K562 (cell line): ENCODE data around the gene RBM25. TPM values are rescaled to one million over a fixed set of nuclear protein-coding genes. Genes with fewer than 3 reads are reported as not detected.

Experiments used
- ATAC-seq: fragments of 200-7000 bp; cut with Tn5 transposase; 3 replicates; pipeline ENCODE4 v1.9.1; 2020; ENCODE audit warnings: moderate library complexity
- BruUV-seq: library from RNA; stranded (reverse); fragments of 400-500 nt; replicated peaks from 2 replicates; lab custom pipeline; 2021; lab: Mats Ljungman, UMichigan
- CTCF ChIA-PET: fragments of 300-600 bp; formaldehyde crosslinking; extraction: SDS; loops from one replicate; lab custom pipeline; 2021; ENCODE audit warnings: low intra/inter-chr PET ratio; lab: Yijun Ruan, JAX
- POLR2A ChIA-PET: fragments of 300-600, 350-650 bp; sonication (Branson Sonifier 250); formaldehyde crosslinking; extraction: SDS; loops from one replicate; lab custom pipeline; 2021; ENCODE audit warnings: antibody characterized with exemption, inconsistent platforms; lab: Yijun Ruan, JAX
- DNase-seq, 4 experiments: peaks; one replicate each; pipeline versions ENCODE4 v3.0.0 to v3.0.0-alpha.2; 2011 to 2018; ENCODE audit warnings: low spot score in 3 of 4, mixed read lengths in 3 of 4; ENCODE audit errors: extremely low read depth in 1 of 4
- FAIRE-seq: peaks from 2 replicates; lab custom pipeline; 2011; peaks lifted over from hg19 to GRCh38; lab: Jason Lieb, UNC
- H2AFZ ChIP-seq: 2 replicates; pipeline ENCODE4 v1.6.0; 2011; ENCODE audit warnings: low read depth, low read length, control low read depth, inconsistent platforms
- H3K27ac ChIP-seq: fragments of 200-600 bp; 3 replicates; pipeline ENCODE4 v1.8.0; 2011; ENCODE audit warnings: low read depth, mild to moderate bottlenecking, control low read depth, inconsistent platforms, low read length, moderate library complexity, mixed read lengths; ENCODE audit errors: extremely low read depth
- H3K27me3 ChIP-seq, 2 experiments: fragments of 300-600 bp in 1 of 2; 2 replicates in 1 of 2; 3 replicates in 1 of 2; pipeline versions ENCODE4 v1.6.0 to v1.8.0; 2011; ENCODE audit warnings: inconsistent platforms in 2 of 2, low read length in 2 of 2, mild to moderate bottlenecking in 1 of 2, mixed read lengths in 1 of 2, moderate library complexity in 1 of 2; ENCODE audit not compliant: control insufficient read depth in 2 of 2, insufficient read depth in 2 of 2
- H3K36me3 ChIP-seq: fragments of 300-600 bp; 3 replicates; pipeline ENCODE4 v1.8.0; 2011; ENCODE audit warnings: mild to moderate bottlenecking, low read length, inconsistent platforms; ENCODE audit not compliant: control insufficient read depth, insufficient read depth
- H3K4me1 ChIP-seq, 2 experiments: fragments of 200-600 bp in 1 of 2; replicated peaks in 1 of 2; 2 replicates in 1 of 2; 3 replicates in 1 of 2; pipeline versions ENCODE4 v1.5.1 to v1.8.0; 2011; ENCODE audit warnings: inconsistent platforms in 2 of 2, low read length in 2 of 2, mild to moderate bottlenecking in 1 of 2, mixed read lengths in 1 of 2, moderate library complexity in 1 of 2; ENCODE audit not compliant: control insufficient read depth in 2 of 2, insufficient read depth in 2 of 2
- H3K4me2 ChIP-seq: 2 replicates; pipeline ENCODE4 v1.6.1; 2011; ENCODE audit warnings: low read length, control low read depth, inconsistent platforms, mixed read lengths; ENCODE audit not compliant: insufficient read depth
- H3K4me3 ChIP-seq: fragments of 200-600 bp; sonication (generic), shearing (Covaris generic); 2 replicates; pipeline ENCODE4 v1.5.1; 2016; ENCODE audit warnings: control low read depth, inconsistent platforms
- H3K79me2 ChIP-seq: fragments of 200-600 bp; 3 replicates; pipeline ENCODE4 v1.8.0; 2011; ENCODE audit warnings: low read length, inconsistent platforms; ENCODE audit not compliant: control insufficient read depth, insufficient read depth
- H3K9ac ChIP-seq, 2 experiments: 2 replicates each; pipeline versions ENCODE4 v1.6.0 to v1.6.1; 2011; ENCODE audit warnings: low read depth in 2 of 2, low read length in 2 of 2, control low read depth in 1 of 2, inconsistent platforms in 1 of 2, mild to moderate bottlenecking in 1 of 2, mixed read lengths in 1 of 2; ENCODE audit not compliant: insufficient read depth in 1 of 2
- H3K9me1 ChIP-seq: one replicate; pipeline ENCODE4 v1.6.0; 2011; ENCODE audit warnings: inconsistent platforms, mild to moderate bottlenecking, low read length, moderate library complexity; ENCODE audit not compliant: control insufficient read depth, insufficient read depth
- H3K9me3 ChIP-seq: replicated peaks from 2 replicates; pipeline ENCODE4 v1.5.1; 2011; ENCODE audit warnings: low read depth, low read length, inconsistent platforms; ENCODE audit not compliant: control insufficient read depth, insufficient read depth
- H4K20me1 ChIP-seq: replicated peaks from 2 replicates; pipeline ENCODE4 v1.6.1; 2011; ENCODE audit warnings: low read length, inconsistent platforms, mixed read lengths; ENCODE audit not compliant: control insufficient read depth, insufficient read depth
- MLLT1 ChIP-seq, 2 experiments: fragments of 450-650 bp; IDR thresholded peaks; 2 replicates each; pipeline ENCODE4 v1.6.1; 2016
- NR4A1 ChIP-seq, 2 experiments: fragments of 250-450 bp in 1 of 2; fragments of 450-650 bp in 1 of 2; sonication (Bioruptor Pico) in 1 of 2; IDR thresholded peaks; 2 replicates each; pipeline versions ENCODE4 v1.4.0 to v1.6.1; 2016 to 2020; ENCODE audit warnings: mild to moderate bottlenecking in 2 of 2, missing compliant biosample characterization in 1 of 2, missing genetic modification characterization in 1 of 2, moderate library complexity in 1 of 2
- OTX1 ChIP-seq: fragments of 450-650 bp; formaldehyde crosslinking; IDR thresholded peaks from 2 replicates; pipeline ENCODE4 v1.4.0; 2022; ENCODE audit warnings: mild to moderate bottlenecking
- SRF ChIP-seq, 2 experiments: fragments of 250-450, 450-650 bp in 1 of 2; sonication (Bioruptor Pico) in 1 of 2; sonication (generic) in 1 of 2; formaldehyde crosslinking; IDR thresholded peaks; 2 replicates each; pipeline versions ENCODE4 v1.5.0 to v1.5.1; 2020 to 2022; ENCODE audit warnings: mild to moderate bottlenecking in 1 of 2, missing genetic modification reagents in 1 of 2
- TFE3 ChIP-seq: fragments of 450-650 bp; formaldehyde crosslinking; IDR thresholded peaks from 2 replicates; pipeline ENCODE4 v1.4.0; 2020; ENCODE audit warnings: mild to moderate bottlenecking, mixed read lengths
- THRB ChIP-seq: fragments of 450-650 bp; formaldehyde crosslinking; conservative IDR thresholded peaks from 2 replicates; pipeline ENCODE4 v1.4.0; 2022; ENCODE audit warnings: mild to moderate bottlenecking, missing genetic modification characterization
- ZNF282 ChIP-seq: sonication (generic); formaldehyde crosslinking; IDR thresholded peaks from 2 replicates; pipeline ENCODE4 v1.8.1; 2023; ENCODE audit warnings: missing genetic modification reagents
- WGBS: fragments of 100-300 bp; shearing (Covaris generic); methylation state at CpG from one replicate; pipeline ENCODE4 v1.1.6; 2016; ENCODE audit warnings: low coverage, mixed read lengths; ENCODE audit not compliant: insufficient coverage; ENCODE audit errors: missing lambda C conversion rate; 5-methylcytosine and 5-hydroxymethylcytosine counted together
- in situ Hi-C: fragments of 300-500 bp; cut with MboI; formaldehyde crosslinking; loops from 4 replicates; pipeline ENCODE4 v1.15.0; 2018; ENCODE audit warnings: inconsistent platforms, mixed read lengths
- intact Hi-C: fragments of 100-400 bp; cut with micrococcal nuclease; formaldehyde crosslinking; loops from 2 replicates; pipeline ENCODE4 v1.14.2; 2022
- polyA plus RNA-seq, 8 experiments: library from polyadenylated mRNA; depleted of rRNA in 4 of 8; stranded (reverse) in 5 of 8; unstranded in 3 of 8; fragments of >200 nt; fragmentation: Nextera tagmentation in 2 of 8; fragmentation: Illumina TruSeq in 1 of 8; extraction: Ambion mirVana in 2 of 8; extraction: Trizol in 1 of 8; gene quantifications; 2 replicates each; pipeline versions ENCODE4 v1.2.1 to v1.2.3, GENCODE V29; 2011 to 2014; ENCODE audit warnings: inconsistent platforms in 1 of 8, missing spikeins in 1 of 8
- total RNA-seq, 7 experiments: library from RNA; depleted of rRNA in 6 of 7; stranded (reverse); fragments of >200 nt in 6 of 7; fragmentation: Illumina TruSeq in 2 of 7; extraction: Trizol in 2 of 7; gene quantifications; 2 replicates each; pipeline versions ENCODE4 v1.2.1 to v1.2.3, GENCODE V29; 2011 to 2021; ENCODE audit warnings: low replicate concordance in 1 of 7
- TF ChIP-seq, protein P1 (sequence below): fragments of 450-650 bp; IDR thresholded peaks from 2 replicates; pipeline ENCODE4 v1.6.1; 2018; ENCODE audit not compliant: partially characterized antibody
- TF ChIP-seq, protein P2 (sequence below): fragments of 450-650 bp; formaldehyde crosslinking; IDR thresholded peaks from 2 replicates; pipeline ENCODE4 v1.4.0; 2022; ENCODE audit warnings: mild to moderate bottlenecking, moderate library complexity
- TF ChIP-seq, protein P3 (sequence below): fragments of 250-450 bp; sonication (Bioruptor Pico); IDR thresholded peaks from 2 replicates; pipeline ENCODE4 v1.4.0; 2020

RBM25 gene
- total and polyA plus RNA-seq, 9 of the 15 experiments (the other 6 are each of a cell fraction or from before 2014, with no cell fraction given), result 28.6 to 80.1 (median 48.1) TPM

DNA sequence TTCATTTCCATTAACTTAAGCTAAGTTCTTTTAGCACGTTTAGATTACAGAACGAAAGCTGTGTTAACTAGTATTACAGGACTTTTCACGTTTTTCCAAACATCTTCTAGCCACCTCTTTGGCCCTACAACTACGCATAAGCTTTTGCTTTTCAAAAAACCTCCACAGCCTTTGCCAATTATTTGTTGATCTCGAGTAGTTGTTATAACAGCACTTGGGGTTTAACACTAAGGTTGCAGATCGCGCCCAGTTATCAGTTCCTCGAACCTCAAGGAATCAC, 450 bp upstream of the RBM25 start:
- in situ Hi-C loops, result no loop called here
- no peak for FAIRE-seq
- no peak for TF ChIP-seq NR4A1 (CRISPR knock-in tag; IDR thresholded peaks at IDR 0.05)
- TF ChIP-seq NR4A1 (tag; IDR thresholded peaks at IDR 0.05), result no peak
- 0 out of 2 replicates have a peak, but pooled peaks have one; percentile 51 for TF ChIP-seq THRB
- TF ChIP-seq, protein P1, sequence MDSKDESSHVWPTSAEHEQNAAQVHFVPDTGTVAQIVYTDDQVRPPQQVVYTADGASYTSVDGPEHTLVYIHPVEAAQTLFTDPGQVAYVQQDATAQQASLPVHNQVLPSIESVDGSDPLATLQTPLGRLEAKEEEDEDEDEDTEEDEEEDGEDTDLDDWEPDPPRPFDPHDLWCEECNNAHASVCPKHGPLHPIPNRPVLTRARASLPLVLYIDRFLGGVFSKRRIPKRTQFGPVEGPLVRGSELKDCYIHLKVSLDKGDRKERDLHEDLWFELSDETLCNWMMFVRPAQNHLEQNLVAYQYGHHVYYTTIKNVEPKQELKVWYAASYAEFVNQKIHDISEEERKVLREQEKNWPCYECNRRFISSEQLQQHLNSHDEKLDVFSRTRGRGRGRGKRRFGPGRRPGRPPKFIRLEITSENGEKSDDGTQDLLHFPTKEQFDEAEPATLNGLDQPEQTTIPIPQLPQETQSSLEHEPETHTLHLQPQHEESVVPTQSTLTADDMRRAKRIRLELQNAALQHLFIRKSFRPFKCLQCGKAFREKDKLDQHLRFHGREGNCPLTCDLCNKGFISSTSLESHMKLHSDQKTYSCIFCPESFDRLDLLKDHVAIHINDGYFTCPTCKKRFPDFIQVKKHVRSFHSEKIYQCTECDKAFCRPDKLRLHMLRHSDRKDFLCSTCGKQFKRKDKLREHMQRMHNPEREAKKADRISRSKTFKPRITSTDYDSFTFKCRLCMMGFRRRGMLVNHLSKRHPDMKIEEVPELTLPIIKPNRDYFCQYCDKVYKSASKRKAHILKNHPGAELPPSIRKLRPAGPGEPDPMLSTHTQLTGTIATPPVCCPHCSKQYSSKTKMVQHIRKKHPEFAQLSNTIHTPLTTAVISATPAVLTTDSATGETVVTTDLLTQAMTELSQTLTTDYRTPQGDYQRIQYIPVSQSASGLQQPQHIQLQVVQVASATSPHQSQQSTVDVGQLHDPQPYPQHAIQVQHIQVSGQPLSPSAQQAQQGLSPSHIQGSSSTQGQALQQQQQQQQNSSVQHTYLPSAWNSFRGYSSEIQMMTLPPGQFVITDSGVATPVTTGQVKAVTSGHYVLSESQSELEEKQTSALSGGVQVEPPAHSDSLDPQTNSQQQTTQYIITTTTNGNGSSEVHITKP, result peak; percentile 51
- TF ChIP-seq, protein P2, sequence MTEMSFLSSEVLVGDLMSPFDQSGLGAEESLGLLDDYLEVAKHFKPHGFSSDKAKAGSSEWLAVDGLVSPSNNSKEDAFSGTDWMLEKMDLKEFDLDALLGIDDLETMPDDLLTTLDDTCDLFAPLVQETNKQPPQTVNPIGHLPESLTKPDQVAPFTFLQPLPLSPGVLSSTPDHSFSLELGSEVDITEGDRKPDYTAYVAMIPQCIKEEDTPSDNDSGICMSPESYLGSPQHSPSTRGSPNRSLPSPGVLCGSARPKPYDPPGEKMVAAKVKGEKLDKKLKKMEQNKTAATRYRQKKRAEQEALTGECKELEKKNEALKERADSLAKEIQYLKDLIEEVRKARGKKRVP (CRISPR knock-in tag), result 0 out of 2 replicates have a peak, but pooled peaks have one; percentile 28
- TF ChIP-seq SRF (CRISPR knock-in tag; IDR thresholded peaks at IDR 0.05), result 0 out of 4 replicates have a peak, but pooled peaks of 1 of the 2 experiments have one; percentile 7
- TF ChIP-seq, protein P3, sequence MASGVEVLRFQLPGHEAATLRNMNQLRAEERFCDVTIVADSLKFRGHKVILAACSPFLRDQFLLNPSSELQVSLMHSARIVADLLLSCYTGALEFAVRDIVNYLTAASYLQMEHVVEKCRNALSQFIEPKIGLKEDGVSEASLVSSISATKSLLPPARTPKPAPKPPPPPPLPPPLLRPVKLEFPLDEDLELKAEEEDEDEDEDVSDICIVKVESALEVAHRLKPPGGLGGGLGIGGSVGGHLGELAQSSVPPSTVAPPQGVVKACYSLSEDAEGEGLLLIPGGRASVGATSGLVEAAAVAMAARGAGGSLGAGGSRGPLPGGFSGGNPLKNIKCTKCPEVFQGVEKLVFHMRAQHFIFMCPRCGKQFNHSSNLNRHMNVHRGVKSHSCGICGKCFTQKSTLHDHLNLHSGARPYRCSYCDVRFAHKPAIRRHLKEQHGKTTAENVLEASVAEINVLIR (CRISPR knock-in tag), result 0 out of 2 replicates have a peak, but pooled peaks have one; percentile 6
- TF ChIP-seq MLLT1 (IDR thresholded peaks at IDR 0.05), result 0 out of 4 replicates have a peak, but pooled peaks of 1 of the 2 experiments have one; percentile 8
- TF ChIP-seq TFE3 (CRISPR knock-in tag), result no peak
- no peak for TF ChIP-seq ZNF282
- TF ChIP-seq OTX1 (CRISPR knock-in tag), result 0 out of 2 replicates have a peak, but pooled peaks have one; percentile 31

More for the DNA sequence above, 450 bp upstream of the RBM25 start:
- peaks cover 54% of the 10 kb centered on the region for H3K79me2 ChIP-seq
- H3K27me3 ChIP-seq, result no peaks in the 10 kb centered on the region
- peaks cover 26% of the 10 kb centered on the region; the same call in 1 of the 3 replicates for H3K36me3 ChIP-seq
- H3K9me1 ChIP-seq, result no peaks in the 10 kb centered on the region
- ChIA-PET CTCF (no interaction called here), POLR2A (interaction anchor here (0.6 to 2.2 kb wide), 12 partner anchors 8 to 1666 kb away, joined by 3 to 16 read pairs (median 4); partner anchors contain the start of gene ZFYVE1)
- H2AFZ ChIP-seq, result peak overlapping the region; percentile 93
- BruUV-seq, result no TSS peak
- peak overlapping the region; percentile 81 for H3K4me2 ChIP-seq
- H4K20me1 ChIP-seq, result peaks cover 7% of the 10 kb centered on the region; the same call in 1 of the 2 replicates
- 0% methylated on average over 8 of the region's 8 CpGs for WGBS
- peak overlapping the region; percentile 88 to 99 for H3K9ac ChIP-seq
- intact Hi-C loops, result no loop called here
- H3K4me3 ChIP-seq, result peak overlapping the region; percentile 96
- peaks cover 4 to 10% of the 10 kb centered on the region in 2 experiments; a peak in 3 of 5 replicates for H3K4me1 ChIP-seq
- no peaks in the 10 kb centered on the region for H3K9me3 ChIP-seq
- no peak for ATAC-seq
- no peak for DNase-seq
- peak overlapping the region; percentile 98 for H3K27ac ChIP-seq
